Measurements from ENCODE around the gene PDSS2. TPM values are rescaled to one million over a fixed set of nuclear protein-coding genes. Genes with fewer than 3 reads are reported as not detected.

The PDSS2 gene
- total and polyA plus RNA-seq, 9 of the 15 experiments (the other 6 are each of a cell fraction or from before 2014, with no cell fraction given): 5.8 to 21.1 (median 12.0) TPM

- TF ChIP-seq PML (IDR thresholded peaks at IDR 0.05; ENCODE audit: low read length): no peak; the same call in 1 of the 2 replicates
- no peak for TF ChIP-seq HOMEZ (CRISPR knock-in tag; IDR thresholded peaks at IDR 0.05)
- no peak for TF ChIP-seq LARP7 (IDR thresholded peaks at IDR 0.05)
- peak; percentile 57; the same call in 1 of the 2 replicates for TF ChIP-seq MYC (IDR thresholded peaks at IDR 0.05; ENCODE audit: low read depth, low read length)
- no peak for TF ChIP-seq MYC (CRISPR knock-in tag; IDR thresholded peaks at IDR 0.05; ENCODE audit: borderline replicate concordance, low read depth)
- TF ChIP-seq SIN3A (IDR thresholded peaks at IDR 0.05; ENCODE audit: borderline replicate concordance in 2 of 2, control insufficient read depth in 1 of 2, low read depth in 2 of 2, low read length in 2 of 2): peak in 1 of 2 experiments; percentile 24; a peak in 1 of 4 replicates
- no peak; the same call in 1 of the 2 replicates for TF ChIP-seq POLR2AphosphoS5 (IDR thresholded peaks at IDR 0.05; ENCODE audit: control insufficient read depth, insufficient read depth, low read depth, low read length)
- TF ChIP-seq HBP1 (CRISPR knock-in tag; IDR thresholded peaks at IDR 0.05): no peak
- no peak for TF ChIP-seq NCOA6 (IDR thresholded peaks at IDR 0.05)
- no peak for TF ChIP-seq CREB3L1 (IDR thresholded peaks at IDR 0.05; ENCODE audit: borderline replicate concordance, low read depth)
- TF ChIP-seq ETV6 (IDR thresholded peaks at IDR 0.05; ENCODE audit: borderline replicate concordance in 1 of 2, low read depth in 2 of 2, low read length in 1 of 2): no peak
- no peak for TF ChIP-seq ETV6 (CRISPR knock-in tag; IDR thresholded peaks at IDR 0.05; ENCODE audit: borderline replicate concordance)
- no peak for TF ChIP-seq HSF4 (CRISPR knock-in tag; IDR thresholded peaks at IDR 0.05; ENCODE audit: borderline replicate concordance)
- peak; percentile 54; the same call in 1 of the 2 replicates for TF ChIP-seq ZNF175 (CRISPR knock-in tag; IDR thresholded peaks at IDR 0.05; ENCODE audit: low read depth)
- no peak for TF ChIP-seq FOXJ2 (tag; IDR thresholded peaks at IDR 0.05)
- TF ChIP-seq NR2F6 (CRISPR knock-in tag; IDR thresholded peaks at IDR 0.05): no peak
- TF ChIP-seq ZNF395 (CRISPR knock-in tag; IDR thresholded peaks at IDR 0.05): peak; percentile 47; the same call in 1 of the 2 replicates
- no peak for TF ChIP-seq PKNOX1 (IDR thresholded peaks at IDR 0.05)
- TF ChIP-seq SMARCB1 (IDR thresholded peaks at IDR 0.05; ENCODE audit: insufficient read length, low read depth): no peak
Measured at GRCh38 chr6:107114213-107114925, 345.0 kb downstream of the PDSS2 start (continued).
